Psoas muscle (tissue), 8 donors: ENCODE measurements around the gene SLCO1B3. TPM values are rescaled to one million over a fixed set of nuclear protein-coding genes. Genes with fewer than 3 reads are reported as not detected.

ENCODE experiments used
- ATAC-seq, 4 donors: fragments of 200-7000 bp; cut with Tn5 transposase; one replicate each; pipeline ENCODE4 v1.9.1; 2020; ENCODE audit warnings: moderate library complexity in 3 of 4, mild to moderate bottlenecking in 2 of 4
- DNase-seq, 2 donors: peaks; one replicate each; pipeline ENCODE4 v3.0.0-alpha.2; 2020
- H3K27ac ChIP-seq: fragments of 200-600 bp; one replicate; pipeline ENCODE4 v1.8.0; 2022
- H3K27me3 ChIP-seq, 3 donors: fragments of 200-600 bp in 1 of 3; one replicate each; pipeline versions ENCODE4 v1.6.1 to v1.8.0; 2013 to 2022; ENCODE audit warnings: low read length in 2 of 3, mild to moderate bottlenecking in 2 of 3, moderate library complexity in 1 of 3; ENCODE audit not compliant: insufficient read depth in 3 of 3
- H3K36me3 ChIP-seq, 2 donors: fragments of 200-600 bp in 1 of 2; one replicate each; pipeline versions ENCODE4 v1.6.1 to v1.8.0; 2013 to 2022; ENCODE audit warnings: low read depth in 1 of 2, mild to moderate bottlenecking in 1 of 2, moderate library complexity in 1 of 2; ENCODE audit not compliant: insufficient read depth in 1 of 2
- H3K4me1 ChIP-seq: fragments of 200-600 bp; one replicate; pipeline ENCODE4 v1.8.0; 2022
- H3K4me3 ChIP-seq: fragments of 200-600 bp; one replicate; pipeline ENCODE4 v1.8.0; 2022; ENCODE audit warnings: mild to moderate bottlenecking
- H3K9me3 ChIP-seq: fragments of 200-600 bp; one replicate; pipeline ENCODE4 v1.8.0; 2022
- CTCF ChIP-seq: fragments of 200-600 bp; IDR thresholded peaks from one replicate; pipeline ENCODE4 v1.8.0; 2022; ENCODE audit warnings: antibody characterized with exemption
- WGBS, 3 donors: extraction: QIAGEN DNeasy Blood & Tissue Kit; methylation state at CpG; one replicate each; pipeline versions ENCODE4 v1.1.6 to v1.1.7; 2013; 5-methylcytosine and 5-hydroxymethylcytosine counted together
- intact Hi-C, 2 donors: fragments of 100-400 bp; cut with DNase I; formaldehyde crosslinking; loops; one replicate each; pipeline versions ENCODE4 v1.11.0 to v1.14.2; 2022
- polyA plus RNA-seq, 3 donors: library from polyadenylated mRNA; stranded (reverse); fragments of 200-250 nt; gene quantifications; one replicate each; pipeline ENCODE4 v1.2.3, GENCODE V29; 2013
- total RNA-seq, 4 donors: library from RNA; stranded (reverse); fragmentation: NEBNext Ultra II Directional in 2 of 4; extraction: Animal tissue kit (Norgen Biotek cat#: 25700) in 2 of 4; gene quantifications; one replicate each; pipeline versions ENCODE4 v1.2.1 to v1.2.4, GENCODE V29; 2021 to 2023
- donor health status: healthy with polysubstance abuse.
- donor health status: DM: no; HTN: no; CAD: no; lungs with moderate emphysema.
- donor health status: Bipolar disorder and iron deficiency.
- donor health status: healthy.
- donor health status: DM: yes; HTN: yes; CAD: no.
- donor health status: DM: no; HTN: no; CAD: no.
- donor health status: DM: no; HTN: no; CAD: no.
- donor health status: DM: yes; HTN: yes; CAD: no.

SLCO1B3 gene
- total and polyA plus RNA-seq, 7 donors: 0.04 TPM; not detected in 6

GRCh38 chr12:20822925-20823324 lies 12.4 kb downstream of the SLCO1B3 start:
- 70 to 72% (median 70%) methylated on average over 4 of the region's 4 CpGs for WGBS, 3 donors
- H3K36me3 ChIP-seq: no peaks in the 10 kb centered on the region
- H3K4me1 ChIP-seq: no peaks in the 10 kb centered on the region
- H3K4me3 ChIP-seq: no peak overlapping the region
- H3K27ac ChIP-seq: no peak overlapping the region
- no peaks in the 10 kb centered on the region for H3K27me3 ChIP-seq
- no peak for DNase-seq
- no peaks in the 10 kb centered on the region for H3K9me3 ChIP-seq
- no peak for TF ChIP-seq CTCF
- intact Hi-C loops: no loop called here
- no peak for ATAC-seq

GRCh38 chr12:20829919-20830318 lies 19.4 kb downstream of the SLCO1B3 start:
- Histone ChIP-seq H3K36me3 (no peaks in the 10 kb centered on the region), H3K4me3 (no peak overlapping the region), H3K9me3 (peaks cover 3% of the 10 kb centered on the region), H3K27ac (no peak overlapping the region), H3K27me3 (no peaks in the 10 kb centered on the region), H3K4me1 (no peaks in the 10 kb centered on the region)
- intact Hi-C loops: no loop called here
- ATAC-seq: no peak
- WGBS, 3 donors: 89 to 94% (median 93%) methylated on average over 3 of the region's 3 CpGs
- no peak for DNase-seq
- TF ChIP-seq CTCF: no peak

- intact Hi-C loops: no loop called here
- H3K27ac ChIP-seq: no peak overlapping the region
- H3K4me3 ChIP-seq: no peak overlapping the region
- ATAC-seq (no peak), DNase-seq (no peak)
- 76 to 84% (median 80%) methylated on average over 1 of the region's 1 CpG for WGBS, 3 donors
- peaks cover 3% of the 10 kb centered on the region for H3K9me3 ChIP-seq
- H3K4me1 ChIP-seq: no peaks in the 10 kb centered on the region
- H3K27me3 ChIP-seq: no peaks in the 10 kb centered on the region
- no peak for TF ChIP-seq CTCF
- H3K36me3 ChIP-seq: no peaks in the 10 kb centered on the region
These were observed 20.0 kb downstream of the SLCO1B3 start for GRCh38 chr12:20830456-20830855.

GRCh38 chr12:20832911-20833310 lies 22.4 kb downstream of the SLCO1B3 start:
- Histone ChIP-seq H3K27me3 (no peaks in the 10 kb centered on the region), H3K27ac (no peak overlapping the region), H3K4me1 (no peaks in the 10 kb centered on the region), H3K4me3 (no peak overlapping the region), H3K9me3 (peaks cover 6% of the 10 kb centered on the region), H3K36me3 (no peaks in the 10 kb centered on the region)
- no peak for ATAC-seq
- intact Hi-C loops: no loop called here
- no peak for TF ChIP-seq CTCF
- 37 to 45% (median 39%) methylated on average over 4 of the region's 4 CpGs for WGBS, 3 donors
- no peak for DNase-seq

GRCh38 chr12:20852649-20853048 lies 42.1 kb downstream of the SLCO1B3 start:
- H3K27me3 ChIP-seq: no peaks in the 10 kb centered on the region
- no peak overlapping the region for H3K4me3 ChIP-seq
- ATAC-seq (no peak), DNase-seq (no peak)
- no peaks in the 10 kb centered on the region for H3K9me3 ChIP-seq
- TF ChIP-seq CTCF: no peak
- H3K4me1 ChIP-seq: no peaks in the 10 kb centered on the region
- H3K36me3 ChIP-seq: no peaks in the 10 kb centered on the region
- intact Hi-C loops: no loop called here
- no peak overlapping the region for H3K27ac ChIP-seq
